GM03348 (cell line): ENCODE measurements around the gene FMN1.
A peak's percentile ranks its signal among the peaks of the same experiment; 100 is the strongest.
"Not testable (repeated sequence)": the region's sequence is repeated elsewhere in the genome, so short reads cannot be mapped to it uniquely, and the experiment has no call there.

Experiments
- DNase-seq: peaks from one replicate; pipeline ENCODE4 v3.0.0; 2012; ENCODE audit warnings: low spot score

Gene FMN1

GRCh38 chr15:32967521-32967920 is 227.0 kb downstream of the FMN1 start:
- no peak for DNase-seq

- no peak for DNase-seq
These were observed 228.0 kb downstream of the FMN1 start for GRCh38 chr15:32966512-32966911.

GRCh38 chr15:32965897-32966296 is 228.6 kb downstream of the FMN1 start:
- DNase-seq = no peak

- peak; percentile 44 for DNase-seq
These were observed 235.4 kb downstream of the FMN1 start for GRCh38 chr15:32959077-32959476.

GRCh38 chr15:32957219-32957618 is 237.3 kb downstream of the FMN1 start:
- DNase-seq = no peak

- peak; percentile 24 for DNase-seq
These were observed 237.8 kb downstream of the FMN1 start for GRCh38 chr15:32956711-32957110.

GRCh38 chr15:32956006-32956405 is 238.5 kb downstream of the FMN1 start:
- DNase-seq = peak; percentile 70

- no peak for DNase-seq
These were observed 241.0 kb downstream of the FMN1 start for GRCh38 chr15:32953533-32953910.

- peak; percentile 33 for DNase-seq
These were observed 241.5 kb downstream of the FMN1 start for GRCh38 chr15:32952901-32953532.

- no peak for DNase-seq
These were observed 242.6 kb downstream of the FMN1 start for GRCh38 chr15:32951736-32952464.

GRCh38 chr15:32950051-32950450 is 244.5 kb downstream of the FMN1 start:
- not testable (repeated sequence) for DNase-seq

GRCh38 chr15:32946210-32946609 is 248.3 kb downstream of the FMN1 start:
- no peak for DNase-seq

- DNase-seq = no peak
These were observed 250.1 kb downstream of the FMN1 start for GRCh38 chr15:32944431-32944830.

GRCh38 chr15:32943711-32944110 is 250.8 kb downstream of the FMN1 start:
- DNase-seq = no peak

- DNase-seq = no peak
These were observed 252.1 kb downstream of the FMN1 start for GRCh38 chr15:32942401-32942841.

GRCh38 chr15:32941823-32942222 is 252.7 kb downstream of the FMN1 start:
- DNase-seq = no peak

- no peak for DNase-seq
These were observed 257.5 kb downstream of the FMN1 start for GRCh38 chr15:32936976-32937375.

GRCh38 chr15:32936283-32936918 is 258.1 kb downstream of the FMN1 start:
- DNase-seq = peak; percentile 35

- DNase-seq = no peak
These were observed 259.4 kb downstream of the FMN1 start for GRCh38 chr15:32935139-32935538.

GRCh38 chr15:32933236-32933635 is 261.3 kb downstream of the FMN1 start:
- no peak for DNase-seq

GRCh38 chr15:32928876-32929275 is 265.6 kb downstream of the FMN1 start:
- DNase-seq = no peak

- DNase-seq = no peak
These were observed 267.4 kb downstream of the FMN1 start for GRCh38 chr15:32927124-32927523.

GRCh38 chr15:32923176-32923575 is 271.3 kb downstream of the FMN1 start:
- DNase-seq = no peak
